GM23338 (cell line): ENCODE measurements around the gene GAB2. TPM values are rescaled to one million over a fixed set of nuclear protein-coding genes. Genes with fewer than 3 reads are reported as not detected.

Source experiments
- ATAC-seq: fragments of 200-7000 bp; cut with Tn5 transposase; 3 replicates; pipeline ENCODE4 v1.9.1; 2020
- DNase-seq: peaks from one replicate; pipeline ENCODE4 v3.0.0-alpha.2; 2015; ENCODE audit warnings: low spot score
- H2AFZ ChIP-seq: fragments of 200-600 bp; sonication (generic); 2 replicates; pipeline ENCODE4 v1.8.0; 2016; ENCODE audit warnings: antibody characterized with exemption, mild to moderate bottlenecking, moderate library complexity
- H3F3A ChIP-seq: fragments of 200-600 bp; sonication (generic); replicated peaks from 2 replicates; pipeline ENCODE4 v1.8.0; 2017; ENCODE audit warnings: antibody characterized with exemption, mixed run types, low read depth
- H3K27ac ChIP-seq: fragments of 200-600 bp; sonication (generic); 2 replicates; pipeline ENCODE4 v1.6.1; 2016; ENCODE audit warnings: low read depth
- H3K27me3 ChIP-seq: fragments of 200-600 bp; sonication (generic); 2 replicates; pipeline ENCODE4 v1.8.0; 2016; ENCODE audit warnings: mild to moderate bottlenecking, mixed run types, moderate library complexity; ENCODE audit not compliant: insufficient read depth
- H3K36me3 ChIP-seq: fragments of 200-600 bp; sonication (generic); 2 replicates; pipeline ENCODE4 v1.8.0; 2016; ENCODE audit warnings: mild to moderate bottlenecking; ENCODE audit not compliant: insufficient read depth
- H3K4me1 ChIP-seq: fragments of 200-600 bp; sonication (generic); 2 replicates; pipeline ENCODE4 v1.8.0; 2016; ENCODE audit warnings: mild to moderate bottlenecking, moderate library complexity; ENCODE audit not compliant: insufficient read depth
- H3K4me2 ChIP-seq: fragments of 200-600 bp; sonication (generic); 2 replicates; pipeline ENCODE4 v1.7.1; 2017; ENCODE audit warnings: mixed run types
- H3K4me3 ChIP-seq: fragments of 200-600 bp; sonication (generic); 2 replicates; pipeline ENCODE4 v1.6.1; 2016; ENCODE audit warnings: mixed run types
- H3K79me2 ChIP-seq: fragments of 200-600 bp; sonication (generic); replicated peaks from 2 replicates; pipeline ENCODE4 v1.8.0; 2017; ENCODE audit warnings: mild to moderate bottlenecking; ENCODE audit not compliant: insufficient read depth
- H3K9me2 ChIP-seq: fragments of 200-600 bp; sonication (generic); 2 replicates; pipeline ENCODE4 v1.8.0; 2017; ENCODE audit not compliant: insufficient read depth
- H4K20me1 ChIP-seq: fragments of 200-600 bp; sonication (generic); replicated peaks from 2 replicates; pipeline ENCODE4 v1.8.0; 2017; ENCODE audit warnings: mild to moderate bottlenecking; ENCODE audit not compliant: insufficient read depth
- H3K27ac Mint-ChIP-seq: 2 replicates; pipeline ENCODE4 v1.8.0; 2020; ENCODE audit warnings: inconsistent platforms, mild to moderate bottlenecking, moderate library complexity, mixed read lengths
- H3K27me3 Mint-ChIP-seq: 3 replicates; pipeline ENCODE4 v1.8.0; 2022; ENCODE audit warnings: low read depth, mild to moderate bottlenecking, moderate library complexity, mixed read lengths, inconsistent platforms; ENCODE audit not compliant: insufficient read depth, poor library complexity
- H3K36me3 Mint-ChIP-seq: 3 replicates; pipeline ENCODE4 v1.8.0; 2021; ENCODE audit warnings: low read depth, mild to moderate bottlenecking, inconsistent platforms, moderate library complexity, mixed read lengths
- H3K4me1 Mint-ChIP-seq: 3 replicates; pipeline ENCODE4 v1.8.0; 2020; ENCODE audit warnings: mild to moderate bottlenecking, inconsistent platforms, mixed read lengths
- H3K4me3 Mint-ChIP-seq: 3 replicates; pipeline ENCODE4 v1.8.0; 2021; ENCODE audit warnings: moderate library complexity, mild to moderate bottlenecking, inconsistent platforms, mixed read lengths
- H3K9me3 Mint-ChIP-seq: 3 replicates; pipeline ENCODE4 v1.8.0; 2020; ENCODE audit warnings: moderate library complexity, mild to moderate bottlenecking, inconsistent platforms, mixed read lengths
- CREB1 ChIP-seq: fragments of 250-450 bp; sonication (Bioruptor Pico); IDR thresholded peaks from 2 replicates; pipeline ENCODE4 v1.5.0; 2020; ENCODE audit warnings: low read depth, mild to moderate bottlenecking, moderate library complexity
- EZH2 ChIP-seq: fragments of 200-600 bp; sonication (generic); IDR thresholded peaks from one replicate; pipeline ENCODE4 v1.8.0; 2017; ENCODE audit warnings: antibody characterized with exemption, mild to moderate bottlenecking, low read depth; ENCODE audit not compliant: unreplicated experiment
- EZH2phosphoT487 ChIP-seq: fragments of 200-600 bp; sonication (generic); IDR thresholded peaks from one replicate; pipeline ENCODE4 v1.8.1; 2018; ENCODE audit warnings: antibody characterized with exemption; ENCODE audit not compliant: unreplicated experiment
- POLR2AphosphoS5 ChIP-seq: IDR thresholded peaks from 2 replicates; pipeline ENCODE4 v1.6.1; 2016; ENCODE audit warnings: antibody characterized with exemption, low read depth
- STAT1 ChIP-seq: IDR thresholded peaks from one replicate; pipeline ENCODE4 v1.6.1; 2016; ENCODE audit warnings: antibody characterized with exemption; ENCODE audit not compliant: unreplicated experiment
- ZNF114 ChIP-seq: fragments of 250-450 bp; sonication (Bioruptor Pico); IDR thresholded peaks from 2 replicates; pipeline ENCODE4 v1.5.0; 2020; ENCODE audit warnings: mild to moderate bottlenecking, moderate library complexity
- polyA plus RNA-seq: library from polyadenylated mRNA; unstranded; fragments of >200 nt; fragmentation: Nextera tagmentation; extraction: Ambion mirVana; gene quantifications from 2 replicates; pipeline ENCODE4 v1.2.1, GENCODE V29; 2016
- total RNA-seq: library from RNA; depleted of rRNA; stranded (reverse); fragments of >200 nt; shearing (Covaris generic); gene quantifications from 2 replicates; pipeline ENCODE4 v1.2.3, GENCODE V29; 2014
- TF ChIP-seq, protein P1 (sequence below): fragments of 250-450 bp; sonication (Bioruptor Pico); IDR thresholded peaks from 2 replicates; pipeline ENCODE4 v1.5.0; 2020; ENCODE audit warnings: mild to moderate bottlenecking, moderate library complexity
- TF ChIP-seq, protein P2 (sequence below): IDR thresholded peaks from 2 replicates; pipeline ENCODE4 v1.6.1; 2016; ENCODE audit warnings: antibody characterized with exemption

The GAB2 gene
- total and polyA plus RNA-seq, 2 experiments from 2014 or later, result 2.0 to 10.8 TPM

DNA sequence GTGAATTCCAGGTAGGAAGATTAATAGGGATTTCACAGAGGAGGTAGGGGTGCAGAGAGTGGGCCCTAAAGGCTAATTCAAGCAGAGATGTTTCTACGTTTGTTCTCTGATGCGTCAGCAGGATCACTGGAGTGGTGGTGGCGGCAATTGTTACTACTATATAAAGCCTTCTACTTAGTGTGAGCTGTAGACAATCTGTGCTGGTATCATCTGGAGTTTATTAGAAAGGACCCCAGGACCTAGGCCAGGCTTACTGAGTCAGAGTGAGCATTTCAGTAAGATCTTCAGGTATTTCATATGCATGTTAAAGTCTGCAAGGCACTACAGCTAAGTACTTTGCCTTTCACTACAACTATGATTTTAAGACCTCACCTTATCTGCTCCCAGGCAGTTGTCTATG, 169.4 kb downstream of the GAB2 start (continued):
- TF ChIP-seq, protein P1, sequence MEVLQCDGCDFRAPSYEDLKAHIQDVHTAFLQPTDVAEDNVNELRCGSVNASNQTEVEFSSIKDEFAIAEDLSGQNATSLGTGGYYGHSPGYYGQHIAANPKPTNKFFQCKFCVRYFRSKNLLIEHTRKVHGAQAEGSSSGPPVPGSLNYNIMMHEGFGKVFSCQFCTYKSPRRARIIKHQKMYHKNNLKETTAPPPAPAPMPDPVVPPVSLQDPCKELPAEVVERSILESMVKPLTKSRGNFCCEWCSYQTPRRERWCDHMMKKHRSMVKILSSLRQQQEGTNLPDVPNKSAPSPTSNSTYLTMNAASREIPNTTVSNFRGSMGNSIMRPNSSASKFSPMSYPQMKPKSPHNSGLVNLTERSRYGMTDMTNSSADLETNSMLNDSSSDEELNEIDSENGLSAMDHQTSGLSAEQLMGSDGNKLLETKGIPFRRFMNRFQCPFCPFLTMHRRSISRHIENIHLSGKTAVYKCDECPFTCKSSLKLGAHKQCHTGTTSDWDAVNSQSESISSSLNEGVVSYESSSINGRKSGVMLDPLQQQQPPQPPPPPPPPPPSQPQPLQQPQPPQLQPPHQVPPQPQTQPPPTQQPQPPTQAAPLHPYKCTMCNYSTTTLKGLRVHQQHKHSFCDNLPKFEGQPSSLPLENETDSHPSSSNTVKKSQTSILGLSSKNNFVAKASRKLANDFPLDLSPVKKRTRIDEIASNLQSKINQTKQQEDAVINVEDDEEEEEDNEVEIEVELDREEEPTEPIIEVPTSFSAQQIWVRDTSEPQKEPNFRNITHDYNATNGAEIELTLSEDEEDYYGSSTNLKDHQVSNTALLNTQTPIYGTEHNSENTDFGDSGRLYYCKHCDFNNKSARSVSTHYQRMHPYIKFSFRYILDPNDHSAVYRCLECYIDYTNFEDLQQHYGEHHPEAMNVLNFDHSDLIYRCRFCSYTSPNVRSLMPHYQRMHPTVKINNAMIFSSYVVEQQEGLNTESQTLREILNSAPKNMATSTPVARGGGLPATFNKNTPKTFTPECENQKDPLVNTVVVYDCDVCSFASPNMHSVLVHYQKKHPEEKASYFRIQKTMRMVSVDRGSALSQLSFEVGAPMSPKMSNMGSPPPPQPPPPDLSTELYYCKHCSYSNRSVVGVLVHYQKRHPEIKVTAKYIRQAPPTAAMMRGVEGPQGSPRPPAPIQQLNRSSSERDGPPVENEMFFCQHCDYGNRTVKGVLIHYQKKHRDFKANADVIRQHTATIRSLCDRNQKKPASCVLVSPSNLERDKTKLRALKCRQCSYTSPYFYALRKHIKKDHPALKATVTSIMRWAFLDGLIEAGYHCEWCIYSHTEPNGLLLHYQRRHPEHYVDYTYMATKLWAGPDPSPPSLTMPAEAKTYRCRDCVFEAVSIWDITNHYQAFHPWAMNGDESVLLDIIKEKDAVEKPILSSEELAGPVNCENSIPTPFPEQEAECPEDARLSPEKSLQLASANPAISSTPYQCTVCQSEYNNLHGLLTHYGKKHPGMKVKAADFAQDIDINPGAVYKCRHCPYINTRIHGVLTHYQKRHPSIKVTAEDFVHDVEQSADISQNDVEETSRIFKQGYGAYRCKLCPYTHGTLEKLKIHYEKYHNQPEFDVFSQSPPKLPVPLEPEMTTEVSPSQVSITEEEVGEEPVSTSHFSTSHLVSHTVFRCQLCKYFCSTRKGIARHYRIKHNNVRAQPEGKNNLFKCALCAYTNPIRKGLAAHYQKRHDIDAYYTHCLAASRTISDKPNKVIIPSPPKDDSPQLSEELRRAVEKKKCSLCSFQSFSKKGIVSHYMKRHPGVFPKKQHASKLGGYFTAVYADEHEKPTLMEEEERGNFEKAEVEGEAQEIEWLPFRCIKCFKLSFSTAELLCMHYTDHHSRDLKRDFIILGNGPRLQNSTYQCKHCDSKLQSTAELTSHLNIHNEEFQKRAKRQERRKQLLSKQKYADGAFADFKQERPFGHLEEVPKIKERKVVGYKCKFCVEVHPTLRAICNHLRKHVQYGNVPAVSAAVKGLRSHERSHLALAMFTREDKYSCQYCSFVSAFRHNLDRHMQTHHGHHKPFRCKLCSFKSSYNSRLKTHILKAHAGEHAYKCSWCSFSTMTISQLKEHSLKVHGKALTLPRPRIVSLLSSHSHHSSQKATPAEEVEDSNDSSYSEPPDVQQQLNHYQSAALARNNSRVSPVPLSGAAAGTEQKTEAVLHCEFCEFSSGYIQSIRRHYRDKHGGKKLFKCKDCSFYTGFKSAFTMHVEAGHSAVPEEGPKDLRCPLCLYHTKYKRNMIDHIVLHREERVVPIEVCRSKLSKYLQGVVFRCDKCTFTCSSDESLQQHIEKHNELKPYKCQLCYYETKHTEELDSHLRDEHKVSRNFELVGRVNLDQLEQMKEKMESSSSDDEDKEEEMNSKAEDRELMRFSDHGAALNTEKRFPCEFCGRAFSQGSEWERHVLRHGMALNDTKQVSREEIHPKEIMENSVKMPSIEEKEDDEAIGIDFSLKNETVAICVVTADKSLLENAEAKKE (CRISPR knock-in tag), result no peak
- TF ChIP-seq CREB1 (CRISPR knock-in tag) (no peak), EZH2 (no peak), POLR2AphosphoS5 (no peak)

DNA sequence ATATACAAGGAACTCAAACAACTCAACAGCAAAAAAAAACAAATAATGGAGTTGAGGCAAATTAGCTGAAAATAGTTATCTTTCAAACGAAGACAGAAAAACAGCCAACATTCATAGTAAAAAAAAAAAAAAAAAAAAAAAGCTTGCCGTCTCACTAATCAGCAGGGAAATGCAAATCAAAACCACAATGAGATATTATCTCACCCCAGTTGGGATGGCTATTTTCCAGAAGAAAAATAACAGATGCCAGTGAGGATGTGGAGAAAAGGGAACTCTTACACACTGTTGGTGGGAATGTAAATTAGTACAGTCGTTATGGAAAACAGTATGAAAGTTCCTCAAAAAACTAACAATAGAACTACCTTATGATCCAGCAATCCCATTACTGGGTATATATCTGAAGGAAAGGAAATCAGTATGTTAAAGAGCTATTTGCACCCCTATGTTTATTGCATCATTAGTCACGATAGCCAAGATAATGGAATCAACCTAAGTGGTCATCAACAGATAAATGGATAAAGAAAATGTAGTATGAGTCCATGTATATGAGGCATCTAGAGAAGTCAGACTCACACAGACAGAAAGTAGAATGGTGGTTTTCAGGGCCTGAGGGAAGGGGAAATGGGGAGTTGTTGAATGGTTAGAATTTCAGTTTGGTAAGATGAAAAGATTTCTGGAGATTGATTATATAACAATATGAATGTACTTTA, 172.9 kb downstream of the GAB2 start:
- no peak overlapping the region for H3K4me2 ChIP-seq
- H3K27me3 ChIP-seq, result no peaks in the 10 kb centered on the region
- Mint-ChIP-seq H3K4me1 (no peaks in the 10 kb centered on the region; the same call in 2 of the 3 replicates), H3K27ac (no peak overlapping the region), H3K4me3 (no peak overlapping the region), H3K9me3 (0 out of 3 replicates have a peak, but pooled peaks cover 6% of the 10 kb centered on the region), H3K36me3 (peaks cover 11% of the 10 kb centered on the region; the same call in 1 of the 3 replicates), H3K27me3 (peaks cover 2% of the 10 kb centered on the region)
- no peaks in the 10 kb centered on the region for H3K79me2 ChIP-seq
- H4K20me1 ChIP-seq, result no peaks in the 10 kb centered on the region; the same call in 1 of the 2 replicates
- H3K27ac ChIP-seq, result no peak overlapping the region
- no peaks in the 10 kb centered on the region for H3F3A ChIP-seq
- no peaks in the 10 kb centered on the region for H3K9me2 ChIP-seq
- DNase-seq, result no peak
- no peak overlapping the region for H3K4me3 ChIP-seq
- H3K36me3 ChIP-seq, result no peaks in the 10 kb centered on the region
- no peak for ATAC-seq
- H3K4me1 ChIP-seq, result no peaks in the 10 kb centered on the region
- H2AFZ ChIP-seq, result no peak overlapping the region
- no peak for TF ChIP-seq EZH2
- TF ChIP-seq EZH2phosphoT487, result no peak
- no peak for TF ChIP-seq ZNF114
- TF ChIP-seq STAT1, result no peak
- TF ChIP-seq, protein P1 (CRISPR knock-in tag), result no peak
- TF ChIP-seq, protein P2, sequence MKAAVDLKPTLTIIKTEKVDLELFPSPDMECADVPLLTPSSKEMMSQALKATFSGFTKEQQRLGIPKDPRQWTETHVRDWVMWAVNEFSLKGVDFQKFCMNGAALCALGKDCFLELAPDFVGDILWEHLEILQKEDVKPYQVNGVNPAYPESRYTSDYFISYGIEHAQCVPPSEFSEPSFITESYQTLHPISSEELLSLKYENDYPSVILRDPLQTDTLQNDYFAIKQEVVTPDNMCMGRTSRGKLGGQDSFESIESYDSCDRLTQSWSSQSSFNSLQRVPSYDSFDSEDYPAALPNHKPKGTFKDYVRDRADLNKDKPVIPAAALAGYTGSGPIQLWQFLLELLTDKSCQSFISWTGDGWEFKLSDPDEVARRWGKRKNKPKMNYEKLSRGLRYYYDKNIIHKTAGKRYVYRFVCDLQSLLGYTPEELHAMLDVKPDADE, result no peak
